ENCODE data around the gene ADARB1.
"Not testable (repeated sequence)": the region's sequence is repeated elsewhere in the genome, so short reads cannot be mapped to it uniquely, and the experiment has no call there.

Gene ADARB1

DNA sequence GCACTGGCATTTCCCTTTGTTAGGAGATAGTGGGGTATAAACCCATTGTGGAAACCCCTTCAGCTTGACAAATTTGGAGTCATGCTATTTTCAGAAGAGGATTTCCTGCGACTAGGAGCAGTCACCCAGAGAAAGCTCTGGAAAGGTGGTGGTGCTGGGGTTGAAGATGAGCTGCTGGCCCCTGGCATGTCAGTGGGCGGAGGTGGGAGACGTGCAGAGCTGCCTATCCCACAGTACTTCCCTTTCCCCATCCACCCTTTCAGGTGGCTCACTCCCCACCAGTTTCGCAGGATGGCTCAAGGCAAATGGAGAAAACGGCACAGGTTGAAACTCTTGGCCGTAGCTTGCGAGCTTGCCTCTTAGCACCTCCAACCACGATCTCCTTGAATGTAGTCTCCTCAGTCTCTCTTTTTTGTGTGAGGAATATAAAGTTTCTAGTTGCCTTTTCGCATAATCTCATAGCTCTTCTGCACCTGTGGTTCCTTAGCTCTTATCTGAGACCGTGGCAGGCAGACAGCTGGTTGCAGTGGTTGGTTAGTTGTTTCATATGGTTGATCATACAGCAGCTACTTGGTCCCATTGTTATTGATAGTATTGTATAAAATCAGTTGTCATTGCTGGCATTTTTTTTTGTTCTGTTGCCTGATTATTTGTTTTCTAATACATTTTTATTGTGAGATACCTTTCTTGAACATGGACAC lies 48.2 kb downstream of the ADARB1 start:
- DNase-seq, result no peak

DNA sequence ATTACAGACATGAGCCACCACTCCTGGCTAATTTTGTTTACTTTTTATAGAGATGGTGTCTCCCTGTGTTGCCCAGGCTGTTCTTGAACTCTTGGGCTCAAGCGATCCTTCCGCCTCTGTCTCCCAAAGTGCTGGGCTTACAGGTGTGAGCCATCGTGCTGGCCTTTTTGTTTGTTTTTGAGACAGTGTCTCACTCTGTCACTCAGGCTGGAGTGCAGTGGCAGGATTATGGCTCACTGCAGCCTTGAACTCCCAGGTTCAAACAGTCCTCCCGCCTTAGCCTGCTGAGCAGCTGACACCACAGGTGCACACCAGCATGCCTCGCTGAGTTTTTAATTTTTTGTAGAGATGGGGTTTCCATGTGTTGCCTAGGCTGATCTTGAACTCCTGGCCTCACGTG lies 49.1 kb downstream of the ADARB1 start:
- DNase-seq, result no peak

DNA sequence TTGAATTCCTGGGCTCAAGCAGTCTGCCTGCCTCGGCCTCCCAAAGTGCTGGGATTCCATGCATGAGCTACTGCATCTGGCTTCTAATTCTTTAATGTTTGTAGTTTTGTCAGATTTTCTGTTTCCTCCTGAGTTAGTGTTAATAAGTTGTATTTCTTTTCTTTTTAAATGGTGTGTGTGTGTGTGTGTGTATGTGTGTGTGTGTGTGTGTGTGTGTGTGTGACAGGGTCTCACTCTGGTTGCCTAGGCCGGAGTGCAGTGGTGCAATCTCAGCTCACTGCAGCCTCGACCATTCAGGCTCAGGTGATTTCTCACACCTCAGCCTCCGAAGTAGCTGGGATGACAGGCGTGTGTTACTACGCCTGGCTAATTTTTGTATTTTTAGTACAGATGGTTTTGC lies 50.2 kb downstream of the ADARB1 start:
- DNase-seq, result no peak

DNA sequence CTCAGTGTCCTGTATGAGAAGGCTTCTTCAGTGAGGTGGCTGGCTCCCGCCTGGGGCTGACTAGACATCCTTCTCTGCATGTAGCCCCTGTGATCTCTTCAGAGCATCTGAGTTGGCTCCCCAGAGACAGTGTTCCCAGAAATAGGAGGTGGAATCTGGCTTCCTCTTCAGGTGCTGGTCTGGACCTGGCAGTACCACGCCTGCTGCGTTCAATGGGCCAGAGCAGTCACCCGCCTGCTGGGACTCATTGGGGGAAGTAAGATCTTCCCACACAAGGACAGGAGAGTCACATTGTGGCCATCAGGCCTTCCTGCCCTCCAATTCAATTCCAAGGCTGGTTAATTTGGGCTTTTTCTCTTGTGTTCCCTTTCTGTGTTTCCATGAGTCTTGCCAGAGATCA lies 51.0 kb downstream of the ADARB1 start:
- DNase-seq, result no peak

DNA sequence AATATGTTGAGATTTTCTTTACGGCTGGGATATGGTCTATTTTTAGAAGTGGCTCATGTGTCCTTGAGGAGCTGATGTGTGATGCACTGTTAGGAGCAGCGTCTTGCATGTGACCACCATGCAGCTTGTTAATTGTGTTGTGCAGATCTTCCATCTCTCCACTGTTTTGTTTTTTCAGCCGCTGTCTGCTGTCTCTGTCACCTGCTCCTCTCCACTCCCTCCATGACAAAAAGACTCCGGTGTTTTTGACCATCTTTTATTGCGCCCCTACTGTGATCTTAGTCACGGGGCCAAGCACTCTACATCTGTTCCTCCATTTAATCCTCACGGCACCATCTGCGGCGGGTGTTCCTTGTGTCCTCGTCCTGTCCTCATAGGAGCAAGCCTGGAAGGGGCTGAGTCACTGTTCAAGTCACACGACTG lies 51.8 kb downstream of the ADARB1 start:
- no peak for DNase-seq

DNA sequence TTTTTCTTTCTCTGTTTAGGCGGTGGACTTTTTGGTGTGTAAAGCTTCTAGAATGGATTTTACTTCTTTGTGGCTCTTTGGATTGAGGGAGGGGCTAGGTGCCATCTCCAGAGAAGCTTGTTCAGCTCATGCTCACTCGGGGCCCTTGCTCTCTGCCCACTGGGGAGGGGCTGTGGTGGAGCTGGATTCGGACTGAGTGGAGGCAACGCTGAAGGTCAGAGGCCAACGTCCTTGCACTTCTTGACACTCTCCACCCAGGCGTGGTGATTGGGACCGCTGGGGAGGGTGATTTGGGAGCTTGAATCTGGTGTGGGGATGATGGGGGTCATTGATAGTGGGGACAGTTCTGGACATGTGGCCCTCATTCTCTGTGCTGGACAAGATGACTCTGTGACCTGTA lies 52.6 kb downstream of the ADARB1 start:
- DNase-seq, result no peak

DNA sequence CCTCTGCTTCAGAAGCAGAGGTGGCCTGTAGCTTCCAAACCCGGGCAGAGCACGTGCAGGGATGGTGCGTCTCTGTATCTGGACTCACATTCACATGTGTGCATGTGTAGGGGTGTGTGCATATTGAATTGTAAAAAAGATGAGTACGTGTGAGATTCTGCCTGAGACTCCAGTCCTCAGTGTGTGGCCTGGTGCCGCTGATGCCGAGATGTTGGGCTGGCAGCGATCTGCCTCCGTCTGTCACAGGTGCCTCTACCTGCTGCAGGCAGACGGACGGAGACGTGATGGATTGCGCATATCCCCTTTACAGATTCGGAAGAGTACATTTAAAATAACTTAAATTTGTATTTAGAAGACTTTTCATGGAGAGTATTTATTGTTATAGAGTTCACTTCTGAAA lies 53.6 kb downstream of the ADARB1 start:
- DNase-seq, result no peak

DNA sequence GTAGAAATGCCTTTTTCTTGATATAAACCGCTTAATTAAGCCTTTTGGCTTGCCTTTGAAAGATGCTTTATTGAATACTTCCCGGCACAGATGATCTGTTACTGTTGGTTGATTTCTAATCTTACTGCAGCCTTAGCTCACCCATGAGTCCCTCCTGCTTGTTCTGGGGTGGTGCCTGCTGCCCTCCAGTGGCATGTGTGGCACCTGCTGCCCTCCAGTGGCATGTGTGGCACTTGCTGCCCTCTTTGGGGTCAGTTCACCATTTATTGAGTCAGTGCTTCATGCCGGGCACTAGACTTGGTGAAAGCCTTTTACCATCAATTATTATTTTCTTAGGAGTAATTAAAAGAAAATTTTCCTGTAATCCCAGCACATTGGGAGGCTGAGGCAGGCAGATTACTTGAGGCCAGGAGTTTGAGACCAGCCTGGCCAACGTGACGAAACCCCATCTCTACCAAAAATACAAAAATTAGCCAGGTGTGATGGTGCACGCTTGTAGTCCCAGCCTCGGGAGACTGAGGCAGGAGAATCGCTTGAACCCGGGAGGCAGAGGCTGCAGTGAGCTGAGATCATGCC lies 54.3 kb downstream of the ADARB1 start:
- peak; percentile 56 to 61 for DNase-seq

DNA sequence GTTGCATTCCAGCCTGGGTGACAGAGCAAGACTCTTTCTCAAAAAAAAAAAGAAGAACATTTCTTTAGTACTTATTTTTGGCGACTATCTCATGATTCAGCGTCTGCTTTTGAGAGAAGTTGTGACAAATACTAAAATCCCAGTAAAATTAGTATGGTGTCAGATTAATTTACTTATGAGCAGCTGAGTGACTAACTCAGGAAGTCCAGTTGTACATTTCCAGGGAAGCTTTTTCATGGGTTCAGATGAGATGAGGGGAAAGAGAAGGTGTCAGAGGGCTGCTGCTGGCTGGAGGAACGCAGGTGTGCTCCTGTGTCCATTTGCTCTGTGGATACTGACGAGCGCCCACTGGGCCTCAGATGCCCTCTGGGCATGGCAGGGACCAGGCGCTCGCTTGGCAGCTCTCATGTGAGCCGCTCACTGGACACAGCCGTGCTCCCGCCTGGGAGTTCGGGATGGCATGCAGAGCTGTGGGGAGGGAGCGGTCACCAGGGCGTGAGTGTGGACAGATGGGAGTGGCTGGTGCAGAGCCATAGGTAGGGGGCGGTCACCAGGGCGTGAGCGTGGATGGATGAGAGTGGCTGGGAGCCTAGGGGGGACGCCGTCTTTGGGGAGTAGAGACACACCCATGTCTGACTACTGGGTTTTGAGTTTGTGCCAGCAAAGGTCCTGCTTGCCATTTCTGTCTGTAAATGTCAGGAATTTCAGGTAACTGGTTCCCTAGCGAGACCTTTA lies 55.0 kb downstream of the ADARB1 start:
- DNase-seq, result no peak

DNA sequence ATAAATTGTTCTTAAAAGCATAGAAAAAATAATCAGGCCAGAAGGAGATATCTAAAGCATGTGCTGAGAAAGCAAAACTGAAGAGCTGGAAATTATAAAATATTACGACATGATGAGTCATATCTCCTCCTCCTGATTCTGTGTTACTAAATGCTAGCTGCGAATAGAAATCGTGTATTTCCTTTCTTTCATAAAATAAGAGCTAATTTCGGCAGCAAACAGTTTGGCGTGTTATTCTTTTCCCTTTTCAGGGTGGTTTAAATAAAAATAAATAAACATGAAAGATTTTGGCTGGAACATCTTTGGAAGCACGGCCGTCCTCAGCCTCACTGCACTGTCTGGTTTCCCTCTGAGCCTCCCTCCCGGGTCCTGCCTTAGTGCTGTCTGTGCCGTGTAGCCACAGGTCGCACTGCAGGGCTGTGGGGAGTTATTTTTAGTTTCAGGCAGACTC lies 56.0 kb downstream of the ADARB1 start:
- no peak for DNase-seq

DNA sequence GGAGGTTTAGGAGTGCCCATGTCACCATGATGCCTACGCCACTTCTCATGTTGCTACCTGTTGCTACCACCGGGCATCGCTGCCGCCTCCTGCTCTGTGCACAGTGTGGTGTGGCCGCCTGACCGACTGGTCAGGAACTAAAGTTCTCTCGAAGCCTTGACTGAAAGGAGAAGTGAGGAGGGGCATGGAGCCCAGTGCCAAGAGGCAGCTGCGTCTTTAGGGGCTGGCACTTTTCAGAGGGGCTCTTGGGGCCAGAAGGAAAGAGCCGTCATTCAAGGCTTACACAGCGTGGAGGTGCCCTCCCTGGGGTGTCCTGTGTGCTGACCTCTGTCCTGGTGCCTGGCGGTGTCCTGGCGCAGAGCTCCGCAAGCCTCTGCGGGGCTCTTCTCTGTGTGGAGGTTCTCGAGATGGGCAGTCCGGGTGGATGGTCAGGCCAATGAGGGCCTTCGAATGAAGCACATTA lies 57.2 kb downstream of the ADARB1 start:
- no peak for DNase-seq

DNA sequence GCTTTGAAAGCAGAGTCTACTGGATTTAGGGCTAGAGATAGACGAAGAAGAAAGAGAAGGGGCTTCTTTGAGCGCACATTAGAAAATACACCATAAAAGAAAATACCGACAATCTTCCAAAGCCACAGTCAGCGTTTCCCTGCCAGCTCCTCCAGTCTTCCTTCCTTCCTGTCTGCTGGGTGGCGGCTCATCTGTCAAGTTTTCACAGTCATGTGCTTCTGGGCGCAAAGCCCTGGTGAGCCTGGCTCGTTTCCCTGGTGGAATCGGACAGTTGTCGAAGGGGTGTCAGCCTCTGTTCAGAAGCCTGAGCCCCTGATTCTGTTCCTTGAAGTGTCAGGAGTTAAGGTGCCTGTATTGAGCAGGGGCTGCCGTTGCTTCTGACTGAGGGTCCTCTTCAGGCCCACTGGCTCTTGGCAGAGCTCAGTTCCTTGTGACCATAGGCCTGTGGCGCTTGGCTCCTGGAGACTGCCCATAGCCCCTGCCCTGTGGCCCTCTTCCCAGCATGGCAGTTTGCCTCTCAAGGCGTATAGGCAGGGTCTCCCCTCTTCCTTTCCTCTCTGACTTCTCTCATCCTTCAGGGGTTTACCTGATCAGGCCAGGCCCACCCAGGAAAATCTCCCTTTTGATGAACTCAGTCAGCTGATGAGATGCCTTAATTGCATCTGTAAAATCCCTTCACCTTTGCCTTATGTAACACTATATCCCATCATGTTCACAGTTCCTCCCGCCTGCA lies 58.6 kb downstream of the ADARB1 start:
- DNase-seq, result no peak

DNA sequence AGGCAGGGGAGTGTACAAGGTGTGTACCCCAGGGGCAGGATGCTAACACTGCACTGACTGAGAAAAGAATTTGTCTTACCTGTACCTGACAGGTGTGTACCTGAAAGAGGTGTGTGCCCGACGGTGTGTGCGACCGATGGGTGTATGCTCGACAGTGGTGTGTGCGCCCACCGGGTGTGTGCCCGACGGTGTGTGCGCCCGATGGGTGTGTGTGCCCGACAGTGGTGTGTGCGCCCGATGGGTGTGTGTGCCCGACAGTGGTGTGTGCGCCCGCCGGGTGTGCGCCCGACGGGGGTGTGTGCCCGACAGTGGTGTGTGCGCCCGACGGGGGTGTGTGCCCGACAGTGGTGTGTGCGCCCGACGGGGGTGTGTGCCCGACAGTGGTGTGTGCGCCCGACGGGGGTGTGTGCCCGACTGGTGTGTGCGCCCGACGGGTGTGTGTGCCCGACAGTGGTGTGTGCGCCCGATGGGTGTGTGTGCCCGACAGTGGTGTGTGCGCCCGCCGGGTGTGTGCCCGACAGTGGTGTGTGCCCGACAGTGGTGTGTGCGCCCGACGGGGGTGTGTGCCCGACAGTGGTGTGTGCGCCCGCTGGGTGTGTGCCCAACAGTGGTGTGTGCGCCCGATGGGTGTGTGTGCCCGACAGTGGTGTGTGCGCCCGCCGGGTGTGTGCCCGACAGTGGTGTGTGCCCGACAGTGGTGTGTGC lies 59.3 kb downstream of the ADARB1 start:
- DNase-seq, result not testable (repeated sequence)

DNA sequence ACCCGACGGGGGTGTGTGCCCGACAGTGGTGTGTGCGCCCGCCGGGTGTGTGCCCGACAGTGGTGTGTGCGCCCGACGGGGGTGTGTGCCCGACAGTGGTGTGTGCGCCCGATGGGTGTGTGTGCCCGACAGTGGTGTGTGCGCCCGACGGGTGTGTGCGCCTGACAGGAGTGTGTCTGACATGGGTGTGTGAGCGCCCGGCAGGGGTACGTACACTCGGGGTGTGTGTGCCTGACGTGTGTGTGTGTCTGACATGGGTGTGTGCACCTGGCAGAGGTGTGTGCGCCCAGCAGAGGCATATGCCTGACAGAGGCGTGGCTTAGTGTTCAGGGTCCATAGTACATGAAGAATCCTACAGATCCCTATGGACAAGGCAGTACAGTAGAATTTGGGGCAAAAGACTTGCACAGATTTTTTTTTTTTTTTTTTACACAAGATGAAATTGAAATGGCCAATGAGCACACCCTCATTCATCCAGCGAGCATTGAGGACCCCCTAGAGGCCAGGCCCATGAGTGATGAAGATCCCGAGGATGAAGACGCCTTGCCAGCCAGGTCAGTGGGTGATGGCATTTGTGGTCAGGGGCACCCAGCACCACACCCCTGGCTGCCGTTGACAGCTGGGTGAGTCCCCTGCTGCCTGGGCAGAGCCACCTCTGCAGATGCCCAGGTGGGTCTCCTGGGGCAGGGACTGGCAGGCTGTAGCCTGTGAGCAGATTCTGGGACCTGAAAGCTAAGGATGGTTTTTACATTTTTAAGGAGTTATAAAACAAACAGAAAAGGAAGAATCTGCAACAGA lies 60.1 kb downstream of the ADARB1 start:
- DNase-seq, result no peak

DNA sequence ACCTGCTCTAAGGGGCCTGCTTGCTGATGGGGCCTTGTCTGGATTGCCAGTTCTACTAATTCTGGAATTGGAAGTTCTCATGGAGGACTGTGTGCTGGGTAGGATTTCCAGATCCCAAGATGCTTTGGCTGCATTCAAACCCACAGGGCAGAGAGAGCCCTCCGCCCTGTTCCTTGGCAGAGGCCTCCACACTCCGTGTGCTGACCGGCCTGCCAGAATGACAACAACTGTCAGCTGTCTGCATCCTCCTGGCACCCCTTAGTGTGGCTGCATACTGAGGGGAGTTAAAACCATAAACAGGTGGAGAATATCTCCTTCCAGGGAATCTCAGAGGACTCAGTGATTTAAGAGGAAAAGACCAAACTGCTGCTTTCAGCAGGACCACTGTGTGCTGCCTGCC lies 60.7 kb downstream of the ADARB1 start:
- DNase-seq, result no peak

DNA sequence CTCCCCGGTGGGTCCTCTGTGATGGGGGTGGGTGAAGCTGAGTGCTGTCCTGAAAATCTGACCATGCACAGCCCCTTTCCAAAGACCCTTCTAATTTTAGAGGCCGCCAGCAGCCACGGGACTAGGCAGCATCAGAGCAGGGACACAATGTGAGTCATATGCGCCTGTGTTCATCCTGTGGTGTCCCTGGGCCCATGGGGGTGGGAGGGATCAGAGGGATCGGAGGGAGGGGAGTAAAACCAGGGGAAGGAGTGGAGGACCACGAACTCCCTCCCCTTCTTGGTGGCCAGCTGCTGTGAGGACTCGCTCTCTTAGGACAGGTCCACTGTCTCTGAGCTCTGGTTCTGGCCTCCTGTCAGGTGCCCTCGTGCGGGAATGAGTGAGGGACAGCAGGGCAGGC lies 61.5 kb downstream of the ADARB1 start:
- no peak for DNase-seq

DNA sequence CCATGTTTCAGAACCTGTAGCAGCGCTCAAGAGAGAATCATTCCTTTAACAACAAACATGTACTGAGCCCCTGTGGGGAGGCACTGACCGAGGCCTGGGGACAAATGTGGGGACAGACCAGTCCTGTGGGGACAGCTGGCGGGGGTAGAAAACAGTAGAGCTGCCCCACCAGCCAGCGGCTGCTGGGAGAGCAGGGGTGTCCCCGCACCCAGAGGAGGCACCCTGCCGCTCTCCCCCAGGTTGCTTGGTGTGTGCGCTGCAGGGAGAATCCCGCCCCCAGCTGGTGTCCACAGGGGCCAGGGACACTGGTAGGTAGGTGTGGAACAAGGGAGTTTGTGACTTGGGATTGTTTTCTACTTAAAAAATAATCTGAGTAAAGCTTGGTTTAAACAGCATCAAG lies 62.1 kb downstream of the ADARB1 start:
- no peak for DNase-seq

DNA sequence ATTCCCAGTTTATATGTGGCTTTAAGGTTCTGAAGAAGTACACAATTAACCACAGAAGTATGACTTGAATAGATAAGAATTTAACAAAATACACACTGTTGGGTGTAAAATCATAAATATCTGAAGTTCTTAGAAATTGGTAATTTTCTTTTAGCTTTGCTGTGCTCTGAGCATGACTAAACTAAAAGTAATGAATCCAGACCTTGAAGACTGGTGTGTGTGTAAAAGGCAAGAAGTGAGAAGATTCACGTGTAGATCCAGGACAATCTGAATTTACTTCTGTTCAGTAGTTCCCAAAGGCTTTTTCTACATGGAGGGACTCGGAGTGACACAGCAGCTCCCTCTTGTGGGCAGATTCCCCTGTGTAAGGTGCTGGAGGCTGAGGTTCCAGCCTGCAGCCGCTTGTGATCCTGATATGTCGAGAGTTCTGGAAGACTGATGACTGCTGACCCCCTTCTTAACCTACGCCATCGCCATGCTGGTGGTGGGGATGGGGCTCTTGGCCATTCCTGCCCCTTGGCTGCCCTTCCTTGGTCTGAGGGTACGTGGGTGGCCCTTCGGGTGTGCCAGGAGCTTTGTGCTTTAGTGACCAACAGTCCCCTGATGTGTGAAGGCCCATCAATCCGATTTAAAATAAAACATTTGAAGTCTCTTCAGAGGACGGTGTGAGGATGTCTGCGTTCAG lies 62.7 kb downstream of the ADARB1 start:
- peak; percentile 61 to 73 for DNase-seq

DNA sequence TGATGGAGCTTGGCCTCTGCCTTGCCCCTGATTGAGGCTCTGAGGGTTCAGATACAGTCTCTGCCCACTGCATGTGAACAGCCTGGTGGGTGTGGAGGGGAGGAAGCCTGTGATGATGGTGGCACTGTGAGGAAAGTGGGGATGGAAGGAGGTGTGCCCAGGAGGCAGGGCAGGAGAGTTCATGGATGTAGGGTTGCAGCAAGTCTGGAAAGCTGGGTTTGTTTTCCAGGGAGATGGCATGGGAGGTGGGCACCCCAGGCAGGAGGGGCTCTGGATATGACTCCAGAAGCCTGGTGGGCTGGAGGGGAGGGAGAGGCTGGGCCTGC lies 63.2 kb downstream of the ADARB1 start:
- DNase-seq, result no peak

DNA sequence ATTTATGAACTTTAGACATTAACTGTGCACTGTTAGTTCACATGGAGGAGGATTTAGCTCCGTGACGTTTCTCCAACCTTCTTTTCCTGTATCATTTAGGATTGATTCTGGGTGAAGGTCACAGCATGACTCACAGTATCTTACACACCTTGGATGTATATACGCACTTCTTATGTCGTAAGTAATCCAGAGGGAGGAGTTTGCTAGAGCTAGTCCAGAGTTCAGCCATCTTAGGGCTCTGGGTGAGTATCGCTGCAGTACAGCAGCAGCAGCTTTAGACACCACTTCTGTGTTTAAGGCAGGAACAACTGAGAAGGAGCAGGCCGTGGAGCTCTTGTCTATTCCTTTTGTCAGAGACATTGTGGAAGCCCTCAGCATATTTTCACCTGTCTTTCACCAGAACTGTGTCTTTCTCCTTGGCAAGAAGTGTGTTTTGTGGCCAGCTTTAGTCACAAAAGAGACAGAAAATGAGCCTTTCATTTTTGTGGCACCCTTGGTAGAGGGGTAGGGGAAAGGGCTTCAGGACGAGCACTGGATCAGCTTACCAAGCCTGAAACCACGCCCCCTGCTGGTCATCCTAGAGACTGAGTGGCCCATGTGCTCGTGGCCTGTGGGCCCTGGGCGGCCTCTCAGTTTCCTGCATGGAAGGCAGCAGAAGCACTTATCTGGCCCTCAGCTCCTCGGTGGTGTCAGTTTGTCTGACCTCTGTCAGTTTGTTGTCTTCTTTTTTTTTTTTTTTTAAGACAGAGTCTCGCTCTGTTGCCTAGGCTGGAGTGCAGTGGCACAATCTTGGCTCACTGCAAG lies 64.0 kb downstream of the ADARB1 start:
- peak; percentile 74 to 79 for DNase-seq

DNA sequence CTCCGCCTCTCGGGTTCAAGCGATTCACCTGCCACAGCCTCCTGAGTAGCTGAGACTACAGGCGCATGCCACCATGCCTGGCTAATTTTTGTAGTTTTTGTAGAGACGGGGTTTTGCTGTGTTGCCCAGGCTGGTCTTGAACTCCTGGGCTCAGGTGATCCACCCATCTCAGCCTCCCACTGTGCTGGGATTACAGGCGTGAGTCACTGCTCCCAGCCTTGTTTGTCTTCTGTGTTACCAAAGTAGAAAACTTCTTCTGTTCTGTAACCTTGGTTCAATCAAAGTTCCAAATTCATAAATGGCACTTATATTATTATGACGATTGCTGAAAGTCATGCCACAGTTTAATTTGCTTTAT lies 64.6 kb downstream of the ADARB1 start:
- DNase-seq, result not testable (repeated sequence)
